H1 (cell line): Measurements from ENCODE around the gene FAM114A2. TPM values are rescaled to one million over a fixed set of nuclear protein-coding genes. Genes with fewer than 3 reads are reported as not detected.

Source experiments
- CTCF ChIA-PET: fragments of 300-600 bp; sonication (Branson Sonifier 250); formaldehyde crosslinking; loops from one replicate; lab custom pipeline; 2021; ENCODE audit not compliant: partially characterized antibody; lab: Charles Lee
- POLR2A ChIA-PET: fragments of 300-600 bp; sonication (Branson Sonifier 250); formaldehyde crosslinking; loops from one replicate; lab custom pipeline; 2021; ENCODE audit warnings: inconsistent platforms; ENCODE audit not compliant: partially characterized antibody; lab: Charles Lee
- DNase-seq, 2 experiments: peaks; one replicate each; pipeline versions ENCODE4 v3.0.0 to v3.0.0-alpha.2; 2010 to 2022; ENCODE audit warnings: low spot score in 2 of 2, low read depth in 1 of 2, mixed read lengths in 1 of 2
- FAIRE-seq: peaks from 2 replicates; lab custom pipeline; 2011; peaks lifted over from hg19 to GRCh38; lab: Jason Lieb, UNC
- H2AFZ ChIP-seq: 2 replicates; pipeline ENCODE4 v1.8.1; 2012; ENCODE audit warnings: low read length, inconsistent platforms
- H2AK5ac ChIP-seq: 2 replicates; pipeline ENCODE4 v1.6.1; 2013; ENCODE audit warnings: low read depth, low read length
- H2BK120ac ChIP-seq: replicated peaks from 2 replicates; pipeline ENCODE3; 2013; ENCODE audit warnings: low read depth, low read length, inconsistent platforms
- H2BK12ac ChIP-seq: 2 replicates; pipeline ENCODE4 v1.6.1; 2013; ENCODE audit warnings: low read depth, low read length
- H2BK15ac ChIP-seq: 2 replicates; pipeline ENCODE4 v1.6.1; 2013; ENCODE audit warnings: low read length
- H2BK20ac ChIP-seq: 2 replicates; pipeline ENCODE4 v1.6.1; 2013; ENCODE audit warnings: low read length
- H2BK5ac ChIP-seq: 2 replicates; pipeline ENCODE4 v1.6.1; 2013; ENCODE audit warnings: low read depth, low read length
- H3K14ac ChIP-seq: 2 replicates; pipeline ENCODE4 v1.6.1; 2013; ENCODE audit warnings: inconsistent platforms; ENCODE audit not compliant: insufficient read length
- H3K18ac ChIP-seq: 2 replicates; pipeline ENCODE4 v1.6.1; 2013; ENCODE audit warnings: low read length; ENCODE audit errors: extremely low read depth
- H3K23ac ChIP-seq: 2 replicates; pipeline ENCODE4 v1.6.1; 2013; ENCODE audit warnings: inconsistent platforms; ENCODE audit not compliant: insufficient read length
- H3K23me2 ChIP-seq: 2 replicates; pipeline ENCODE4 v1.6.1; 2013; ENCODE audit warnings: low read depth, low read length
- H3K27ac ChIP-seq: 2 replicates; pipeline ENCODE4 v1.6.1; 2011; ENCODE audit warnings: low read depth, low read length, inconsistent platforms
- H3K27me3 ChIP-seq, 4 experiments: replicated peaks in 1 of 4; 1 replicate in 1 of 4; 2 replicates in 3 of 4; pipeline versions ENCODE4 v1.6.1 to v1.8.1; 2011 to 2013; ENCODE audit warnings: low read length in 3 of 4, mild to moderate bottlenecking in 3 of 4, inconsistent platforms in 2 of 4, mixed read lengths in 2 of 4, moderate library complexity in 1 of 4; ENCODE audit not compliant: control insufficient read depth in 3 of 4, insufficient read depth in 3 of 4; ENCODE audit errors: extremely low read depth in 1 of 4
- H3K36me3 ChIP-seq, 4 experiments: 2 replicates each; pipeline versions ENCODE4 v1.6.1 to v1.8.1; 2011 to 2013; ENCODE audit warnings: mild to moderate bottlenecking in 4 of 4, low read length in 3 of 4, moderate library complexity in 2 of 4, control low read depth in 1 of 4, inconsistent platforms in 1 of 4; ENCODE audit not compliant: insufficient read depth in 4 of 4, control insufficient read depth in 2 of 4
- H3K4ac ChIP-seq: replicated peaks from 2 replicates; pipeline ENCODE3; 2013; ENCODE audit warnings: low read length, low read depth, mixed read lengths, inconsistent platforms; ENCODE audit not compliant: insufficient read length
- H3K4me1 ChIP-seq, 4 experiments: replicated peaks in 1 of 4; 1 replicate in 1 of 4; 2 replicates in 3 of 4; pipeline versions ENCODE4 v1.6.1 to v1.8.1; 2011 to 2013; ENCODE audit warnings: low read length in 3 of 4, inconsistent platforms in 2 of 4, mixed read lengths in 1 of 4; ENCODE audit not compliant: insufficient read depth in 4 of 4, control insufficient read depth in 3 of 4
- H3K4me2 ChIP-seq, 2 experiments: 2 replicates each; pipeline versions ENCODE4 v1.6.1 to v1.8.1; 2011 to 2013; ENCODE audit warnings: low read depth in 2 of 2, low read length in 2 of 2, control low read depth in 1 of 2, inconsistent platforms in 1 of 2, mild to moderate bottlenecking in 1 of 2; ENCODE audit not compliant: insufficient read depth in 1 of 2
- H3K4me3 ChIP-seq, 4 experiments: fragments of 200-600, 300-600 bp in 1 of 4; sonication (generic), shearing (Covaris generic), sonication (Bioruptor Twin) in 1 of 4; 2 replicates each; pipeline versions ENCODE4 v1.5.1 to v1.8.1; 2011 to 2016; ENCODE audit warnings: low read length in 4 of 4, low read depth in 3 of 4, control low read depth in 2 of 4, inconsistent platforms in 2 of 4, mild to moderate bottlenecking in 2 of 4, mixed read lengths in 1 of 4, moderate library complexity in 1 of 4; ENCODE audit not compliant: insufficient read depth in 2 of 4; ENCODE audit errors: extremely low read depth in 1 of 4
- H3K56ac ChIP-seq: replicated peaks from 2 replicates; pipeline ENCODE3; 2013; ENCODE audit warnings: low read depth, mild to moderate bottlenecking, mixed read lengths, low read length, inconsistent platforms; ENCODE audit not compliant: insufficient read length
- H3K79me1 ChIP-seq: 2 replicates; pipeline ENCODE4 v1.6.1; 2013; ENCODE audit warnings: low read depth, low read length, control low read depth
- H3K79me2 ChIP-seq, 2 experiments: 2 replicates each; pipeline versions ENCODE4 v1.6.1 to v1.8.1; 2012 to 2013; ENCODE audit warnings: low read length in 2 of 2, mild to moderate bottlenecking in 2 of 2, inconsistent platforms in 1 of 2; ENCODE audit not compliant: insufficient read depth in 2 of 2, control insufficient read depth in 1 of 2
- H3K9ac ChIP-seq, 4 experiments: replicated peaks in 1 of 4; 1 replicate in 1 of 4; 2 replicates in 3 of 4; pipeline versions ENCODE4 v1.6.1 to v1.8.1; 2011 to 2013; ENCODE audit warnings: low read depth in 3 of 4, low read length in 3 of 4, control low read depth in 2 of 4, mild to moderate bottlenecking in 2 of 4, moderate library complexity in 2 of 4, inconsistent platforms in 1 of 4; ENCODE audit errors: extremely low read depth in 1 of 4
- H3K9me3 ChIP-seq, 2 experiments: 2 replicates each; pipeline versions ENCODE4 v1.6.1 to v1.8.1; 2012 to 2013; ENCODE audit warnings: mild to moderate bottlenecking in 2 of 2, moderate library complexity in 2 of 2, control low read depth in 1 of 2, inconsistent platforms in 1 of 2, low read depth in 1 of 2, low read length in 1 of 2, mixed read lengths in 1 of 2; ENCODE audit not compliant: insufficient read depth in 2 of 2
- H4K20me1 ChIP-seq, 2 experiments: replicated peaks in 1 of 2; 2 replicates each; pipeline versions ENCODE3 to v1.8.1; 2011 to 2013; ENCODE audit warnings: inconsistent platforms in 2 of 2, low read length in 2 of 2, mild to moderate bottlenecking in 1 of 2; ENCODE audit not compliant: insufficient read depth in 2 of 2, control insufficient read depth in 1 of 2
- H4K5ac ChIP-seq: 2 replicates; pipeline ENCODE4 v1.6.1; 2013; ENCODE audit warnings: low read length, low read depth, mixed read lengths, inconsistent platforms; ENCODE audit not compliant: insufficient read length
- H4K8ac ChIP-seq: 2 replicates; pipeline ENCODE4 v1.8.0; 2013; ENCODE audit warnings: mild to moderate bottlenecking, moderate library complexity, low read length, inconsistent platforms; ENCODE audit not compliant: insufficient read depth; ENCODE audit errors: extremely low read depth
- H4K91ac ChIP-seq: replicated peaks from 2 replicates; pipeline ENCODE3; 2013; ENCODE audit warnings: low read length, mixed read lengths, inconsistent platforms; ENCODE audit not compliant: insufficient read length
- ASH2L ChIP-seq: fragments of 200-600, 300-600 bp; sonication (generic); IDR thresholded peaks from one replicate; pipeline ENCODE4 v1.7.1; 2017; ENCODE audit warnings: low read length
- CBX5 ChIP-seq: fragments of 300-800, 300-1000 bp; sonication (generic); IDR thresholded peaks from 2 replicates; pipeline ENCODE4 v1.7.1; 2016; ENCODE audit warnings: antibody characterized with exemption, low read length, low read depth
- CREB1 ChIP-seq: IDR thresholded peaks from 2 replicates; pipeline ENCODE4 v1.6.1; 2012; ENCODE audit warnings: inconsistent platforms
- HDAC6 ChIP-seq: IDR thresholded peaks from one replicate; pipeline ENCODE4 v1.7.1; 2012; ENCODE audit warnings: low read depth, mild to moderate bottlenecking, inconsistent platforms, low read length, moderate library complexity
- JUN ChIP-seq: IDR thresholded peaks from 2 replicates; pipeline ENCODE4 v1.6.1; 2011; ENCODE audit warnings: low read depth, mild to moderate bottlenecking, improper control_type of control experiment, low read length
- KDM4A ChIP-seq: IDR thresholded peaks from one replicate; pipeline ENCODE4 v1.7.1; 2012; ENCODE audit warnings: low read depth, mild to moderate bottlenecking, moderate library complexity, low read length, inconsistent platforms; ENCODE audit not compliant: severe bottlenecking
- PHF8 ChIP-seq: fragments of 200-600 bp; sonication (generic); conservative IDR thresholded peaks from 2 replicates; pipeline ENCODE4 v1.7.1; 2012; ENCODE audit warnings: low read depth, mild to moderate bottlenecking, inconsistent platforms, low read length, moderate library complexity
- POLR2A ChIP-seq, 2 experiments: IDR thresholded peaks; 1 replicate in 1 of 2; 2 replicates in 1 of 2; pipeline ENCODE4 v1.6.1; 2011; ENCODE audit warnings: low read depth in 2 of 2, low read length in 2 of 2, mild to moderate bottlenecking in 2 of 2; ENCODE audit errors: control extremely low read depth in 1 of 2
- SIX5 ChIP-seq: IDR thresholded peaks from 2 replicates; pipeline ENCODE4 v1.6.1; 2011; ENCODE audit warnings: mild to moderate bottlenecking, low read depth, low read length
- SP4 ChIP-seq: IDR thresholded peaks from 2 replicates; pipeline ENCODE4 v1.6.1; 2012; ENCODE audit warnings: low read length, inconsistent platforms
- TBP ChIP-seq: IDR thresholded peaks from 2 replicates; pipeline ENCODE4 v1.6.1; 2011; ENCODE audit warnings: low read depth, low read length, improper control_type of control experiment
- TEAD4 ChIP-seq: IDR thresholded peaks from 2 replicates; pipeline ENCODE4 v1.6.1; 2012; ENCODE audit warnings: low read depth, low read length, inconsistent platforms, mixed read lengths
- ZNF274 ChIP-seq: IDR thresholded peaks from 2 replicates; pipeline ENCODE4 v1.7.0; 2012; ENCODE audit warnings: low read length, borderline replicate concordance; ENCODE audit errors: extremely low read depth
- WGBS, 2 experiments: shearing (Covaris generic) in 1 of 2; methylation state at CpG; one replicate each; pipeline versions ENCODE4 v1.1.6 to v1.1.7; 2013 to 2015; ENCODE audit warnings: low lambda C conversion rate in 2 of 2, mixed read lengths in 2 of 2, inconsistent platforms in 1 of 2, low coverage in 1 of 2, missing lambda C conversion rate in 1 of 2; ENCODE audit not compliant: insufficient replicate concordance in 2 of 2, insufficient coverage in 1 of 2, insufficient read length in 1 of 2; ENCODE audit errors: extremely low coverage in 1 of 2, missing lambda C conversion rate in 1 of 2; 5-methylcytosine and 5-hydroxymethylcytosine counted together
- polyA plus RNA-seq, 7 experiments: library from polyadenylated mRNA; depleted of rRNA in 3 of 7; stranded (reverse) in 5 of 7; unstranded in 2 of 7; fragments of >200 nt in 5 of 7; fragments of 200-250 nt in 2 of 7; gene quantifications; 1 replicate in 5 of 7; 2 replicates in 1 of 7; 4 replicates in 1 of 7; pipeline versions ENCODE4 v1.2.1 to v1.2.3, GENCODE V29; 2011 to 2013; ENCODE audit warnings: missing spikeins in 2 of 7, mixed read lengths in 2 of 7
- total RNA-seq: library from RNA; stranded (reverse); fragmentation: NEBNext Ultra II Directional; extraction: Animal tissue kit (Norgen Biotek cat#: 25700); gene quantifications from 2 replicates; pipeline ENCODE4 v1.2.1, GENCODE V29; 2021

The FAM114A2 gene
- total and polyA plus RNA-seq, 2 of the 8 experiments (the other 6 are each of a cell fraction or from before 2014, with no cell fraction given) = 3.8 to 9.2 TPM

- Histone ChIP-seq H3K4me2 (peak overlapping the region; percentile 40 to 45), H4K5ac (peak overlapping the region; percentile 23), H2BK20ac (no peak overlapping the region), H3K9me3 (peaks cover 3% of the 10 kb centered on the region in 2 experiments; a peak in 2 of 4 replicates), H3K56ac (no peak overlapping the region), H3K27ac (peak overlapping the region; percentile 18; the same call in 1 of the 2 replicates), H4K20me1 (no peaks in the 10 kb centered on the region), H3K4ac (no peak overlapping the region), H3K23me2 (no peaks in the 10 kb centered on the region), H3K4me3 (0 out of 8 replicates have a peak overlapping the region, but pooled peaks of 1 of the 4 experiments have one; percentile 4), H2BK5ac (peak overlapping the region; percentile 95), H3K4me1 (peaks cover 3 to 19% (median 14%) of the 10 kb centered on the region in 4 experiments), H3K36me3 (no peaks in the 10 kb centered on the region), H3K18ac (peak overlapping the region; percentile 88), H3K23ac (no peak overlapping the region), H2AFZ (0 out of 2 replicates have a peak overlapping the region, but pooled peaks have one; percentile 13), H3K79me1 (no peaks in the 10 kb centered on the region), H3K9ac (peak overlapping the region in 2 of 4 experiments; percentile 32 to 39; a peak in 1 of 7 replicates), H3K27me3 (no peaks in the 10 kb centered on the region), H2BK15ac (peak overlapping the region; percentile 40; the same call in 1 of the 2 replicates), H3K14ac (no peak overlapping the region), H4K91ac (peak overlapping the region; percentile 45), H2AK5ac (peak overlapping the region; percentile 94), H3K79me2 (no peaks in the 10 kb centered on the region), H2BK12ac (peak overlapping the region; percentile 98), H2BK120ac (peak overlapping the region; percentile 73), H4K8ac (peak overlapping the region; percentile 63; the same call in 1 of the 2 replicates)
- FAIRE-seq (peak; percentile 63), DNase-seq (peak; percentile 61 to 80)
- ChIA-PET CTCF (interaction anchor here (0.9 to 2.9 kb wide), 8 partner anchors 13 to 511 kb away, joined by 3 to 14 read pairs (median 3); no protein-coding TSS in a partner anchor), POLR2A (interaction anchor here (0.6 to 2.0 kb wide), 7 partner anchors 8 to 1431 kb away, joined by 3 to 8 read pairs (median 4); no protein-coding TSS in a partner anchor)
- WGBS, 2 experiments = 52% methylated on average over 4 of the region's 5 CpGs; no CpG with 5 or more reads in 1 of the 2 experiments
- TF ChIP-seq SIX5 (no peak), KDM4A (peak; percentile 51), POLR2A (IDR thresholded peaks at IDR 0.05; ENCODE audit: control extremely low read depth in 1 of 2, low read depth in 2 of 2, low read length in 2 of 2) (peak in 1 of 2 experiments; percentile 31; a peak in 2 of 3 replicates), PHF8 (no peak), SP4 (no peak), CREB1 (no peak), ZNF274 (no peak), TBP (no peak), TEAD4 (peak; percentile 100), CBX5 (no peak), HDAC6 (no peak), JUN (no peak), ASH2L (peak; percentile 94)
Observed at GRCh38 chr5:153959134-153959957, 79.4 kb downstream of the FAM114A2 start.
